DMS79 (cell line): Measurements from ENCODE around the gene KLHL17.

Source experiments
- DNase-seq: peaks from one replicate; lab custom pipeline; 2025; lab: John Stamatoyannopoulos, UW

The KLHL17 gene

DNA sequence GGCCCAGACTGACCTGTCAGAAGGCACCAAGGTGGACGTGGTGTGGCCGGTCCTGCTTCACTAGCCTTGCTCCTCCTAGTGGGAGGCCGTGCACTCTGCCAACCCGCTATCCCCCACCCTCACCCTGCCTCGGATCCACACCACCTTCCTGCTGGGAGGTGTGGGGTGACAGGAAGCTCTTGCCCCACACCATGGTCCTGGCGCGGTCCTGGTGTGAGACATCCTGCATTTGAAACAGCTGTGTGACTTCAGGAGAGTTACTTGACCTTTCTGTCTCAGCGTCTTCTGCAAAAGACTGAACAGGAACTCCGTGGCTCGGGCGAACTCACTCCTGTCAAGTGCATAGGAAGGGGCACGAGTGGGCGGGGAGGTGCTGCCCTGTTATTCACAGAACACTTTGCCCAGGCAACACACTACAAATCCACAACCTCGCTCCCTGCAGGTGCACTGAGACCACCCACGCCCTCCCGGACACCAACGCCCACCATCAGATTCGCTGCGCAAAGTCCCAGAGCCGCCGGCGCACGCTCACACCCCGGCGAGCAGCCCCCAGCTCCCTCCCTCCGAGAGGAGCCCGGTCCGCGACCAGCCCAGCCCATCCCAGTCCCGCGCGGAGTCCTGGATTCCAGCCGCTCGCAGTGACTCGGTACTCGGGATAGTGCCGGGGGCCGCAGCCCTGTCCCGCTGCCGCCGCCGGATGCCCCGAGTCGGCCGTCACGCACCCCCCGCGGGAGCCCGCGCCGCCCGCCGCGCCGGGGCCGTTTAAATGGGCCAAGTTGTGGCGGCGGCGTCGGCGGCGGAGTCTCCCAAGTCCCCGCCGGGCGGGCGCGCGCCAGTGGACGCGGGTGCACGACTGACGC is 37.0 kb upstream of the KLHL17 start, which contains the start of gene SAMD11:
SAMD11 (plus strand) TSS at position 793 of the 860 bp plus-strand sequence. CDS start 509 bp downstream, outside the sequence.
- peak; percentile 48 for DNase-seq

DNA sequence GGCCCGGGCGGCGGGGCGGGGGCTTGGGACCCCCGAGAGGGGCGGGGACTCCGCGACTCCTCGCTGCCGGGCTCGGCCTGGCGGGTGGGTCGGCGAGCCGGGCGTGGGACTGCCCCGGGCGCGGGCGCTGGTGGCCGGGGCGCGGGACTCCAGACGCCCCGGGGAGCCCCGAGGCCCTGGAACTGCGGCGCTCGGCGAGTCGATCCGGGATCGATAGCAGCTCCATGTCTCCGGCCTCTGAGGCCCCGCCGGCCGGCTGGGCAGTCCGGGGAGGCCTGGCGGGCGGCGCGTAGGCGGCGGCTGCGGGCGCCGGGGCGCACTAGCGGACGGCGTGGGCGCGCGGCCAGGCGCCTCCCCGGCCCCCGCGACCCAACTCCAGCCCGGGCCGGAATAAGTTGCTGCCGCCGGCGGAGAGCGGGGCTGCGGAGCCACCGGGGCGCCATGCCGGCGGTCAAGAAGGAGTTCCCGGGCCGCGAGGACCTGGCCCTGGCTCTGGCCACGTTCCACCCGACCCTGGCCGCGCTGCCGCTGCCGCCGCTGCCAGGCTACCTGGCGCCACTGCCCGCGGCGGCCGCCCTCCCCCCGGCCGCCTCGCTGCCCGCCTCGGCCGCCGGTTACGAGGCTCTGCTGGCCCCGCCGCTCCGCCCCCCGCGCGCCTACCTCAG is 36.3 kb upstream of the KLHL17 start:
- DNase-seq: no peak

DNA sequence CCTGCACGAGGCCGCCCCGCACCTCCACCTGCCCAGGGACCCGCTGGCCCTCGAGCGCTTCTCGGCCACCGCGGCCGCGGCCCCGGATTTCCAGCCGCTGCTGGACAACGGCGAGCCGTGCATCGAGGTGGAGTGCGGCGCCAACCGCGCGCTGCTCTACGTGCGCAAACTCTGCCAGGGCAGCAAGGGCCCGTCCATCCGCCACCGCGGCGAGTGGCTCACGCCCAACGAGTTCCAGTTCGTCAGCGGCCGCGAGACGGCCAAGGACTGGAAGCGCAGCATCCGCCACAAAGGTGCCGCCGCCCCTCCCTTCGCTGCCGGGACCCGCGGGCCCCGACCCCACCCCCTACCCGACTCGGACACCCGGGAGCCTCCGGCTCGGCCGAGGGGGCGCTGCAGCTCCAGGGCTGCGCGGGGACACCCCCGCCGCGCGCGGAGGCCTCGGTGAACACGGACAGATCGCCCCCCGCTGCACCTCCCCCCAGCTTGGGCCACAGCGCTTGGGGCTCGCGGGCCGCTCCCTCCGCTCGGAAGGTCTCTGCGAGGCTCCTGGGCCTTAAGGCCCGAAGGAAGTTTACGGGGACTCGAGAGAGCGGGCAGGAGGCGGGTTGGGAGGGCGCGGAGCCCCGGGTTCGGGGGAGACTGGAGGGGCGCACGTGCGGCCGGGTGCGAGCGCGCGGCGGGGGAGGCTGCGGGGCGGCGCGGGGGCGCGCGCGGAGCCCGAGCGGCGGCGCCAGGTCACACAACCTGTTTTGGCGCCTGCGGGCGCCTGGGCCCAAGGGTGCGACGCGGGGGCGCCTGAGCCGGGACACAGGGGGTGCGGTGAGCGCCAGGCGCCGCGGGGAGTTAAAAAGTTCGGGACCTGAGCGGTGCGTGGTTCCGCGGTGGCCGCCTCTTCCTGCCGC is 35.5 kb upstream of the KLHL17 start:
- no peak for DNase-seq

DNA sequence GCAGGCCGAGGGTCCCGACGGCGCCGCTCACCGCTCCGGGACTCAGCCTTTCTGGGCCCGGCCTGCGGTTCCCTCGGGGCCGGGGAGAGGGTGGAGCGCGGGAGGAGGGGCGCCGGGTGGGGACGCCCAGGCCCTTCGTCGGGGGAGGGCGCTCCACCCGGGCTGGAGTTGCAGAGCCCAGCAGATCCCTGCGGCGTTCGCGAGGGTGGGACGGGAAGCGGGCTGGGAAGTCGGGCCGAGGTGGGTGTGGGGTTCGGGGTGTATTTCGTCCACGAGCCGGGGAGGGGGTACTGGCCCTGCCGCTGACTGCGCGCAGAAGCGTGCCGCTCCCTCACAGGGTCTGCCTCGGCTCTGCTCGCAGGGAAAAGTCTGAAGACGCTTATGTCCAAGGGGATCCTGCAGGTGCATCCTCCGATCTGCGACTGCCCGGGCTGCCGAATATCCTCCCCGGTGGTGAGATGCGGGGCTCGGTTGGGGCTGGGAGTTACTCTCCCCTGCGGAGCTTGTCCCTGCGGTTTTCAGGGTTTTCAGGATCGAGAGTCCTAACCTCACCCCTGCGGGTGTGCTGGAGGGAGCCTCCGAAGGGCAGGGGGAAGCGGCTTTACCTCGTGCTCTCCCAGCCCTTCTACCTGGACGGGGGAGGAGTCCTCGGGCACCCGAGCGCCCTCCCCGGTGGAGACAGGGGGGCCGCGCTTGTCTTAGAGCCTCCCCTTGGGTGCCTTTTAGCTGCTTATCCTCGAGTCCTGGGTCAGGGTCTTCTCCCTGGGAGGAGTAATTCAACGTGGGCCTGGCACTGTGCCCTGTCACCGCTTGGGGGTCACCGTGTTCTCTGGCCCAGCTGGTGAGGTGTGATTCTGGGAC is 34.6 kb upstream of the KLHL17 start:
- no peak for DNase-seq

- no peak for DNase-seq
Observed at GRCh38 chr1:927234-927633, 33.1 kb upstream of the KLHL17 start.

DNA sequence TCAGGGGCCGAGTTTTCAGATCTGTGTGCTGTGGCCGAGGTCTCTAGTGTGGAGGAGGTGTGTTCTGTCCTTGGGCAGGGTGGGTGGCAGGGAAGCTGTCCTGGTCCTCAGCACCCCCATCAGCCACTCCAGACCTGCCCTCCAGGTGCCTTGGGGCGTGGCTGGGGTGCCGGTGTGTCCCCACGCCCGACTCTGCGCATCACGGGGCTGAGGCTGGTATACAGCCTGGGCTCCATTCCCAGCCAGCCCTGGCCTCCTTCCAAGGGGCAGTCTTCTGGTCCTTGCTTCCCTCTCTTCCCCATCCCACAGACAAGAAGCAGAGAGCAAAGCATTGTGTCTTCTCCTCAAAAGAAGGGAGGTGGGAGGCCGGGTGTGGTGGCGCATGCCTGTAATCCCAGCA is 32.6 kb upstream of the KLHL17 start:
- DNase-seq: no peak

- no peak for DNase-seq
Observed at GRCh38 chr1:928825-929661, 31.3 kb upstream of the KLHL17 start.

- DNase-seq: no peak
Observed at GRCh38 chr1:929712-930632, 30.4 kb upstream of the KLHL17 start.

GRCh38 chr1:930633-931138 is 29.7 kb upstream of the KLHL17 start:
- DNase-seq: no peak

- DNase-seq: no peak
Observed at GRCh38 chr1:931380-932172, 28.8 kb upstream of the KLHL17 start.

GRCh38 chr1:932173-932510 is 28.2 kb upstream of the KLHL17 start:
- no peak for DNase-seq

GRCh38 chr1:932776-933602 is 27.4 kb upstream of the KLHL17 start:
- no peak for DNase-seq

DNA sequence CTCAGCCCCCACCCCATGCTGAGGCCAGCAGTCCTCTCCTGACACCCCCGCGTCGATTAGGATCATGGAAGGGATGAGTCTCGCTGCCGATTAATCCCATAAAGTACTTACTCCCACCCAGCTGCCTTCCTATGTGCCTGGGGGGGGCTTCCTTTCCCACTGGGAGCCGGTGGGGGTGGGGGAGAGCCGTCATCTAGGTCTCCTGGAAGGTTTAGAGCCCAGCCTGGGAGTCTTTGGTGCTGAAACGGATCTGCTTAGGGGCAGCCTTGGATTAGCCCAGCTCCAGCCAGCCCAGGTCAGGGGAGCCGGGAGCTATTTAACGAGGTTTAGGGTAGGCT is 26.8 kb upstream of the KLHL17 start:
- no peak for DNase-seq

- no peak for DNase-seq
Observed at GRCh38 chr1:934991-935750, 25.2 kb upstream of the KLHL17 start.

DNA sequence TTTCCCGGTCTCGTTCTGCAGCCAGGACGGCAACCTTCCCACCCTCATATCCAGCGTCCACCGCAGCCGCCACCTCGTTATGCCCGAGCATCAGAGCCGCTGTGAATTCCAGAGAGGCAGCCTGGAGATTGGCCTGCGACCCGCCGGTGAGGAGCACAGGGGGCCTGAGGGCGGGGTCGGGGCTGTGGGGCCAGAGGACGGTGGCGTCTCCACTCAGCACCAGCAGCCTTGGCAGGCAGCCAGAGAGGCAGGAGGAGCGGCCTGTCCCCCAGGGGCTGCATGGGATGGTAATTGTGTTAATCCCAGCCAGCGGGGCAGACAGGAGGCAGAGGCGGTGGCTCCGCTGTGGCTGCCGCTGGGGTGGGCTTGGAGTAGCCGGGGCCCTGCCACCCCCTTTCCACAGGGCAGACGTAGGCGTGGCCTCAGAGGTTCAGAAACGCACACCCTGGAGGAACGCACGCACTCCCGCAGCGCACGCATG is 24.6 kb upstream of the KLHL17 start:
- DNase-seq: peak; percentile 57

GRCh38 chr1:936348-937264 is 23.8 kb upstream of the KLHL17 start:
- DNase-seq: no peak
